HG02763 (cell line): Measurements from ENCODE around the gene ITGB4.

Source experiments
- ATAC-seq: cut with Tn5 transposase; IDR thresholded peaks from one replicate; pipeline ENCODE4 v1.9.1; 2021; ENCODE audit warnings: mild to moderate bottlenecking, moderate library complexity; ENCODE audit not compliant: unreplicated experiment

Gene ITGB4

DNA sequence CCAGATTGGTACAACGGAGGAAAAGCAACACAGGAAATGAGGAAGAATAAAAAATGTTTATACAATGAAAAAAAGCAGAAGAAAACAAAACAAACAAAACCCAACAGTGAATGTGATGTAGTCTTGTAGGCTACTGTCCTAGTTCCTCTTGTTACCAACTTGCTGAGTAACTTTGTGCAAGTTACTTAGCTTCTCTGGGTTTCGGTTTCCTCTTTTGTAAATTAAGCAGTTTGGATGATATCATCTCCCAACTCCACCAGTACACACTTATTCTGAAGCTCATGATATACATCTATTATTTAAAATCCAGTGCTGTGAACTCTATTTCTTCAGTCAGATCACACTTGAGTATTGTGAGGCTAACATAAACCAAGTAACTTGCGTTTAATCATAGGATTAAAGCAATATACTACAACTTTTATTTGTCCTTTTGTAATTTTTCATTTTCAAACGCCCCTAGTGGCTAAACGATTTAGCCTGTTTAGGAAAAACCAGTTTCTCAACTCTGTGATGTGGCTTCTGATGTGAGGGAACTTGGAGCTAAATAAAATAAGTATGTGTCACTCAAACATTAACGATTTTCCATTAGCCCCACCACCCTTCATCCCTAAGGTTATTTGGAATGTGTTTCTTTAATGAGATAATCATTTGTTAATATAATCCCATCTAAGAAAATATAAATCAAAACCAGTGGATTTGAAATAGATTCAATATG, 62.0 kb downstream of the ITGB4 start:
- ATAC-seq = no peak

- ATAC-seq = peak; percentile 1
Measured at GRCh38 chr17:75783803-75784472, 62.7 kb downstream of the ITGB4 start.

DNA sequence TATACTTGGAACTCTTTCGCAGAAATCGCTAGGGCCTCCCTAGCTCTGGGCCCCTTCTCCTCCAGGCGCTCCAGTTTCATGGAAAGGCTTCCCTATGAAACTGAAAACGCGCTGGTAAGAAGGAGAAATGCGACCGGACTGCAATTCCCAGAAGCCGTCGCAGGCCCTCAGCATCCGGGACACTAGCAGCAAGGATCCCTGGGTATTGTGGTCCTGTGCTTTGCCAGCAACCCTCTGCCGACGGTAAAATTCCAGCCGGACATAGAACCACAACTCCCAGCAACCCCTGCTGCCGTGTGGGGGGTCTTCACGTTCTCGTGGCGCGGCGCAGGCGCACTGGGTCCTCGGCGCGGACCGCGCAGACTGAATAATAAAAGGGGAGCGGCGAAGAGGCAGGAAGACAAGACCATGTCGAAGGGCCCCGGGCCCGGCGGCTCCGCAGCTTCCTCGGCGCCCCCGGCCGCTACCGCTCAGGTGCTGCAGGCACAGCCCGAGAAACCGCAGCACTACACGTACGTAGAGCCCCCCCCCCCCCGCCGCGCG, 63.3 kb downstream of the ITGB4 start, which contains the start of gene UNK:
Gene UNK (plus strand): TSS at position 334 of the 543 bp plus-strand sequence. CDS start 75 bp downstream, at position 409.
- ATAC-seq = peak; percentile 66

DNA sequence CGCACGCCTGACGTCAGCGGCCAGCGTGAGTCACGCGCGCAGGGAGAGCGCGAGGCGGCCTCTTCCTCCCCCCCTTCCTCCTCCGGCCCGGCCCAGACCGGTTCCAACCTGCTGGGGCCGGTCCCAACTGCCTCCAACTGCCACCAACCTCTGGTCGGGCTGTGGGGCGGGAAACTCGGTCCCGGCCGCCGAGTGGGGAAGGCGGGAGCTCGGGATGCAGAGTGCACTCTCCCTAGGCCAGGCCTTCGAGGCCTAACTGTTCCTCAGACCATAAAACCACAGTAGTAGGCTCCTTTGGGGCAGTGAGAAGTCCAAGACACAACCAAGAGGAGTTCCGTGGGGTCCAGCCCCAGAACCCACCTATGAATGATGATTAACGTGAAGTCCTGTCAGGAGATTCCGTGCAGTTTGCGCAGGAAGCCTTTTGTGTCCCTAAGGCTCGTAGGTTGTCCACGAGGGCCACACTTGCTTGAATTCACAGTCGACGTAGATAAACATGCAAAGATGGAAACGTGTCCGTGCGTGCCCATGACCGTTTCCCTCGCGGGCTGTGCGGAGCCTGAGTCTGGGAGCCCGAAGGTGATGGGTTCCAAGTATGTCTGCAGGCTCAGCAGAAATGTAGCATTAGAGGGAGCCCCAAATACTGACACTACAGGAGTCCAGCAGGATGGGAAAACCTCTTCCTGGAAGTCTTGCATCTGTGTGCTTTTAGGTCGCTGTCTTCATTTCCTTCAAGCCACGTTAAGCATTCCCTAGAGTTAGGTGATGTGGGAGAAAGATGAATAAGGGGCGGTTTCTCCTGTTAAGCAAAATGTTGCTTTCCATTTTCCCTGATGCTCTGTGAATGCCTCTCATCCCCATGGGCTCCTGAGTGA, 64.0 kb downstream of the ITGB4 start:
- peak; percentile 58 for ATAC-seq

DNA sequence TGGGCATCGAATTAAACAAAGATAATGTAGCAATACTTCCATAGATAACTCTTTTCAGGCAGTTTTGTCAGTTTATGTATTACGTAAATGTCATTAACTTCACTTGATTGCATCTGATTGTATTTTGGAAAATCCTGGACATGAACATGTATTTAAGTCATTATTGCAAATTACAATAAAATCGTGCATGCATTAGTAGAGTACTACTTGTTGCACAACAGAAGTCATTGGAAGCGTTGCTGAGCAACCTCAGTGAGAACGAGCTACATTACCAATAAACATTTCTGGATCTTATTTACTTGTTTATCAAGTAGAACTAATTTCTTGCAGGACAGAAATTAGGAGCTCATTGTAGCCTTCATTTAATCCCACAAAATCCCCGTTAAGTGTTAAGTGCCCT, 70.0 kb downstream of the ITGB4 start:
- no peak for ATAC-seq

GRCh38 chr17:75793460-75793859, 72.2 kb downstream of the ITGB4 start:
- ATAC-seq = no peak

DNA sequence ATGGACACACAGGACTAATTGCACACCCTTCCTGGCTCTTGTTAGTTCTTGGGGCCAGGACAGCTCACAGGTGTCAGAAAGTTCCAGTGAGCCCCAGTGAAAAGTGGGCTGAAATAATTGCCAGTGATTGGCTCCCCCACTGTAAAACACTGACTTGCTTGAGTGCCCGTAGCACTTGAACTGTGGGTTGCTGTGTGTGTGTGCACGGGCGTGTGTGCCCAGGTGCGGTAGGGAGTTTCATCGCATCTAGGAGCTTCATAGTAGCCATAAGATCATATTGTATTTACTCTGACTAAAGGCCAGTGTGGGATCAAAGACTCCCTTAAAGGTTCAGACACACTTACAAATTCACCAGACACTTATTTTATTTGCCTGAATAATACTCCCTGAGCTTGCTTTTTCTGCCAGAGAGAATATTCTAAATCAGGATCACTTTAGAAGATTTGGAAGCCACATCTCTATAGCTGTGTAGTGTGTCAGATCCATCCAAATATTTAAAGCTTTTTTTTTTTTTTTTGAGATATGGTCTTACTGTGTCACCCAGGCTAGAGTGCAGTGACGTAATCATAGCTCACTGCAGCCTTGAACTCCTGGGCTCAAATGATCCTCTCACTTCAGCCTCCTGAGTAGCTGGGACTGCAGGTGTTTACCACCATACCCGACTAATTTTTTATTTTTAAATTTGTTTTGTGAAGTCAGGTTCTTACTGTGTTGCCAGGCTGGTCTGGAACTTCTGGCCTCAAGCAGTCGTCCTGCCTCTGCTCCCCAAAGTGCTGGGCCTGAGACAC, 74.8 kb downstream of the ITGB4 start:
- ATAC-seq = no peak

DNA sequence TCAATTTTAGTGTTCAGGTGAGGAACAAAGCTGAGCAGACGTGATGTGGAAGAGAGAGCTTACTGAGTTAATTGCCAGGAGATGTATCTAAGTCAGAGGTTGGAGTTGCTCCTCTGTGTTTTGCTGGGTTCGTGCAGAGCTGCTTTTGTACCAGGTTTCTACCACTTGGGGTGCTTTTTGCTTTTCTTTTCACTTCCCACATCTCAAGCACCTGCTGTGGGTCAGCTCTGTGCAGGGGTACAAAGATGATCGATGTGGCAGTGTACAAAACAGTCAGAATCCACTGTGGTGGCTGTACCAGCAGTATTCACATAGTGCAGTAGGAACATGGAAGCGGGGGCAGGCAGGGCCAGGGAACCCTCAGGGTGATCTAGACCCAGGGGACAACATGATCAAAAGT, 78.1 kb downstream of the ITGB4 start:
- ATAC-seq = no peak

- no peak for ATAC-seq
Measured at GRCh38 chr17:75803883-75804282, 82.6 kb downstream of the ITGB4 start.

DNA sequence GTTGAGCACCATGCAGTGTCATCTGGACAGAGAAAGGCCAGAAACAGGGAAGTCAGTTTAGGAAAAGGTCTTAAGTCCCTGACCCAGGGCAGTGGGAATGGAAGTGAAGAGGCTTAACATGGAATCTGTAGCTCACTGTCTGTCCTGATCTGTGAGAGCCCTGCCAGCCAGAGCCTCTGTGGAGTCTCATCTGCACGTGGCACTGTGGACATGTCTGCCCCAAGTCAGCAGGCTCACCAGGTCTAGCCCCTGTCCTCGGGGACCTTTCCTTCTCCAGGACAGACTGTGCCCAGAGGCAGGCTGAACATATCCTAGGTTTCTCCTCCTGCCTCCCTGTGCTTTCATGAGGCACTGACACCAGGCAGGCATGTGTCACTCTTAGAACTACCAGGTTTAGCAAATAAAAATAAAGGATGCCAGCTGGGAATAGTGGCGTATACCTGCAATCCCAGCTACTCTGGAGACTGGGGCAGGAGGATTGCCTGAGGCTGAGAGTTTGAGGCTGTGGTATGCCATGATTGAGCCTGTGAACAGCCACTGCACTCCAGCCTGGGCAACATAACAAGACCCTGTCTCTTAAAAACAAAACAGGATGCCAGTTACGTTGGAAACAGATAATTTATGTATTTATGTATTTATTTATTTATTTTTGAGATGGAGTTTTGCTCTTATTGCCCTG, 85.7 kb downstream of the ITGB4 start:
- no peak for ATAC-seq
